Neural cell (in vitro differentiated cells): ENCODE results near the gene RBM10.

Source experiments
- EZH2 ChIP-seq: fragments of 200-600, 300-800 bp; shearing (Covaris generic), sonication (generic); IDR thresholded peaks from 2 replicates; pipeline ENCODE4 v1.6.1; 2014; ENCODE audit warnings: antibody characterized with exemption, low read length, borderline replicate concordance, mild to moderate bottlenecking; ENCODE audit not compliant: insufficient read depth, poor library complexity, severe bottlenecking
- POLR2AphosphoS5 ChIP-seq: IDR thresholded peaks from 2 replicates; pipeline ENCODE4 v1.6.1; 2012
- TAF1 ChIP-seq: IDR thresholded peaks from 2 replicates; pipeline ENCODE4 v1.6.1; 2012; ENCODE audit warnings: low read depth
- TF ChIP-seq, protein P1 (sequence below): fragments of 450-650 bp; IDR thresholded peaks from 2 replicates; pipeline ENCODE4 v1.5.1; 2014; ENCODE audit warnings: antibody characterized with exemption, mild to moderate bottlenecking, moderate library complexity; ENCODE audit not compliant: poor library complexity, severe bottlenecking
- TF ChIP-seq, protein P2 (sequence below): IDR thresholded peaks from 2 replicates; pipeline ENCODE4 v1.6.1; 2012; ENCODE audit warnings: borderline replicate concordance

GRCh38 chrX:47181301-47181700 lies 36.3 kb downstream of the RBM10 start:
- TF ChIP-seq, protein P1, sequence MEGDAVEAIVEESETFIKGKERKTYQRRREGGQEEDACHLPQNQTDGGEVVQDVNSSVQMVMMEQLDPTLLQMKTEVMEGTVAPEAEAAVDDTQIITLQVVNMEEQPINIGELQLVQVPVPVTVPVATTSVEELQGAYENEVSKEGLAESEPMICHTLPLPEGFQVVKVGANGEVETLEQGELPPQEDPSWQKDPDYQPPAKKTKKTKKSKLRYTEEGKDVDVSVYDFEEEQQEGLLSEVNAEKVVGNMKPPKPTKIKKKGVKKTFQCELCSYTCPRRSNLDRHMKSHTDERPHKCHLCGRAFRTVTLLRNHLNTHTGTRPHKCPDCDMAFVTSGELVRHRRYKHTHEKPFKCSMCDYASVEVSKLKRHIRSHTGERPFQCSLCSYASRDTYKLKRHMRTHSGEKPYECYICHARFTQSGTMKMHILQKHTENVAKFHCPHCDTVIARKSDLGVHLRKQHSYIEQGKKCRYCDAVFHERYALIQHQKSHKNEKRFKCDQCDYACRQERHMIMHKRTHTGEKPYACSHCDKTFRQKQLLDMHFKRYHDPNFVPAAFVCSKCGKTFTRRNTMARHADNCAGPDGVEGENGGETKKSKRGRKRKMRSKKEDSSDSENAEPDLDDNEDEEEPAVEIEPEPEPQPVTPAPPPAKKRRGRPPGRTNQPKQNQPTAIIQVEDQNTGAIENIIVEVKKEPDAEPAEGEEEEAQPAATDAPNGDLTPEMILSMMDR: no peak
- TF ChIP-seq, protein P2, sequence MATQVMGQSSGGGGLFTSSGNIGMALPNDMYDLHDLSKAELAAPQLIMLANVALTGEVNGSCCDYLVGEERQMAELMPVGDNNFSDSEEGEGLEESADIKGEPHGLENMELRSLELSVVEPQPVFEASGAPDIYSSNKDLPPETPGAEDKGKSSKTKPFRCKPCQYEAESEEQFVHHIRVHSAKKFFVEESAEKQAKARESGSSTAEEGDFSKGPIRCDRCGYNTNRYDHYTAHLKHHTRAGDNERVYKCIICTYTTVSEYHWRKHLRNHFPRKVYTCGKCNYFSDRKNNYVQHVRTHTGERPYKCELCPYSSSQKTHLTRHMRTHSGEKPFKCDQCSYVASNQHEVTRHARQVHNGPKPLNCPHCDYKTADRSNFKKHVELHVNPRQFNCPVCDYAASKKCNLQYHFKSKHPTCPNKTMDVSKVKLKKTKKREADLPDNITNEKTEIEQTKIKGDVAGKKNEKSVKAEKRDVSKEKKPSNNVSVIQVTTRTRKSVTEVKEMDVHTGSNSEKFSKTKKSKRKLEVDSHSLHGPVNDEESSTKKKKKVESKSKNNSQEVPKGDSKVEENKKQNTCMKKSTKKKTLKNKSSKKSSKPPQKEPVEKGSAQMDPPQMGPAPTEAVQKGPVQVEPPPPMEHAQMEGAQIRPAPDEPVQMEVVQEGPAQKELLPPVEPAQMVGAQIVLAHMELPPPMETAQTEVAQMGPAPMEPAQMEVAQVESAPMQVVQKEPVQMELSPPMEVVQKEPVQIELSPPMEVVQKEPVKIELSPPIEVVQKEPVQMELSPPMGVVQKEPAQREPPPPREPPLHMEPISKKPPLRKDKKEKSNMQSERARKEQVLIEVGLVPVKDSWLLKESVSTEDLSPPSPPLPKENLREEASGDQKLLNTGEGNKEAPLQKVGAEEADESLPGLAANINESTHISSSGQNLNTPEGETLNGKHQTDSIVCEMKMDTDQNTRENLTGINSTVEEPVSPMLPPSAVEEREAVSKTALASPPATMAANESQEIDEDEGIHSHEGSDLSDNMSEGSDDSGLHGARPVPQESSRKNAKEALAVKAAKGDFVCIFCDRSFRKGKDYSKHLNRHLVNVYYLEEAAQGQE: no peak
- TF ChIP-seq POLR2AphosphoS5: no peak
- no peak for TF ChIP-seq TAF1
- no peak for TF ChIP-seq EZH2
